T-helper 1 cell treated with Interleukin-12 subunit alpha and Interleukin-12 subunit beta and Interleukin-4 antibody, amounts not matched to agents 30 μg/mL and 1 μg/mL, for 36 hours (primary cell): Measurements from ENCODE around the gene KHSRP.

Experiments
- H3K27ac Mint-ChIP-seq: one replicate; pipeline ENCODE4 v1.8.0; 2021; ENCODE audit warnings: mild to moderate bottlenecking, mixed read lengths
- H3K27me3 Mint-ChIP-seq: one replicate; pipeline ENCODE4 v1.8.0; 2021; ENCODE audit warnings: low read depth, mixed read lengths
- H3K36me3 Mint-ChIP-seq: one replicate; pipeline ENCODE4 v1.8.0; 2021; ENCODE audit warnings: low read depth, mixed read lengths
- H3K4me1 Mint-ChIP-seq: one replicate; pipeline ENCODE4 v1.8.0; 2021; ENCODE audit warnings: low read depth, mixed read lengths
- H3K4me3 Mint-ChIP-seq: one replicate; pipeline ENCODE4 v1.8.0; 2021; ENCODE audit warnings: mild to moderate bottlenecking, moderate library complexity, mixed read lengths
- H3K9me3 Mint-ChIP-seq: one replicate; pipeline ENCODE4 v1.8.0; 2021; ENCODE audit warnings: mixed read lengths

Gene KHSRP

GRCh38 chr19:6458695-6459261 lies 34.2 kb upstream of the KHSRP start:
- peaks cover 3% of the 10 kb centered on the region for H3K27me3 Mint-ChIP-seq
- H3K4me3 Mint-ChIP-seq = peak overlapping the region; percentile 92
- H3K36me3 Mint-ChIP-seq = peaks cover 33% of the 10 kb centered on the region
- peaks cover 10% of the 10 kb centered on the region for H3K4me1 Mint-ChIP-seq
- peaks cover 16% of the 10 kb centered on the region for H3K9me3 Mint-ChIP-seq
- peak overlapping the region; percentile 72 for H3K27ac Mint-ChIP-seq

- peaks cover 10% of the 10 kb centered on the region for H3K4me1 Mint-ChIP-seq
- peaks cover 20% of the 10 kb centered on the region for H3K9me3 Mint-ChIP-seq
- H3K27me3 Mint-ChIP-seq = peaks cover 3% of the 10 kb centered on the region
- H3K27ac Mint-ChIP-seq = peak overlapping the region; percentile 72
- peak overlapping the region; percentile 92 for H3K4me3 Mint-ChIP-seq
- peaks cover 38% of the 10 kb centered on the region for H3K36me3 Mint-ChIP-seq
Observed at GRCh38 chr19:6457958-6458694, 33.5 kb upstream of the KHSRP start.

- Mint-ChIP-seq H3K27ac (no peak overlapping the region), H3K4me1 (peaks cover 10% of the 10 kb centered on the region), H3K9me3 (peaks cover 20% of the 10 kb centered on the region)
Observed at GRCh38 chr19:6455924-6456323, 31.3 kb upstream of the KHSRP start.

GRCh38 chr19:6453951-6454565 lies 29.4 kb upstream of the KHSRP start:
- Mint-ChIP-seq H3K4me1 (peaks cover 5% of the 10 kb centered on the region), H3K9me3 (peaks cover 20% of the 10 kb centered on the region), H3K27me3 (no peaks in the 10 kb centered on the region), H3K27ac (no peak overlapping the region), H3K4me3 (no peak overlapping the region), H3K36me3 (peaks cover 50% of the 10 kb centered on the region)

More at GRCh38 chr19:6455924-6456323, 31.3 kb upstream of the KHSRP start:
- Mint-ChIP-seq H3K36me3 (peaks cover 47% of the 10 kb centered on the region), H3K27me3 (no peaks in the 10 kb centered on the region), H3K4me3 (no peak overlapping the region)

GRCh38 chr19:6452899-6453298 lies 28.3 kb upstream of the KHSRP start:
- H3K9me3 Mint-ChIP-seq = peaks cover 20% of the 10 kb centered on the region
- peaks cover 50% of the 10 kb centered on the region for H3K36me3 Mint-ChIP-seq
- H3K27me3 Mint-ChIP-seq = no peaks in the 10 kb centered on the region
- no peaks in the 10 kb centered on the region for H3K4me1 Mint-ChIP-seq
- H3K4me3 Mint-ChIP-seq = no peak overlapping the region
- no peak overlapping the region for H3K27ac Mint-ChIP-seq

- H3K4me3 Mint-ChIP-seq = no peak overlapping the region
- no peaks in the 10 kb centered on the region for H3K4me1 Mint-ChIP-seq
- peaks cover 45% of the 10 kb centered on the region for H3K36me3 Mint-ChIP-seq
- H3K9me3 Mint-ChIP-seq = peaks cover 20% of the 10 kb centered on the region
- H3K27ac Mint-ChIP-seq = no peak overlapping the region
- H3K27me3 Mint-ChIP-seq = no peaks in the 10 kb centered on the region
Observed at GRCh38 chr19:6452223-6452614, 27.6 kb upstream of the KHSRP start.

GRCh38 chr19:6451583-6452222 lies 27.1 kb upstream of the KHSRP start:
- Mint-ChIP-seq H3K36me3 (peaks cover 45% of the 10 kb centered on the region), H3K4me1 (no peaks in the 10 kb centered on the region), H3K27ac (no peak overlapping the region)

GRCh38 chr19:6450166-6450565 lies 25.6 kb upstream of the KHSRP start:
- Mint-ChIP-seq H3K27ac (no peak overlapping the region), H3K9me3 (peaks cover 19% of the 10 kb centered on the region), H3K27me3 (no peaks in the 10 kb centered on the region), H3K4me1 (no peaks in the 10 kb centered on the region), H3K36me3 (peaks cover 38% of the 10 kb centered on the region), H3K4me3 (no peak overlapping the region)

More at GRCh38 chr19:6451583-6452222, 27.1 kb upstream of the KHSRP start:
- no peak overlapping the region for H3K4me3 Mint-ChIP-seq
- peaks cover 21% of the 10 kb centered on the region for H3K9me3 Mint-ChIP-seq
- no peaks in the 10 kb centered on the region for H3K27me3 Mint-ChIP-seq

- Mint-ChIP-seq H3K36me3 (peaks cover 20% of the 10 kb centered on the region), H3K4me1 (no peaks in the 10 kb centered on the region), H3K27me3 (no peaks in the 10 kb centered on the region), H3K9me3 (peaks cover 3% of the 10 kb centered on the region), H3K27ac (no peak overlapping the region), H3K4me3 (no peak overlapping the region)
Observed at GRCh38 chr19:6448045-6448444, 23.4 kb upstream of the KHSRP start.

GRCh38 chr19:6446452-6446851 lies 21.8 kb upstream of the KHSRP start:
- peaks cover 13% of the 10 kb centered on the region for H3K36me3 Mint-ChIP-seq
- H3K4me1 Mint-ChIP-seq = no peaks in the 10 kb centered on the region
- H3K9me3 Mint-ChIP-seq = peaks cover 3% of the 10 kb centered on the region
- H3K4me3 Mint-ChIP-seq = no peak overlapping the region
- H3K27me3 Mint-ChIP-seq = no peaks in the 10 kb centered on the region
- H3K27ac Mint-ChIP-seq = no peak overlapping the region

GRCh38 chr19:6443986-6444385 lies 19.4 kb upstream of the KHSRP start:
- Mint-ChIP-seq H3K4me3 (no peak overlapping the region), H3K9me3 (peaks cover 3% of the 10 kb centered on the region), H3K27me3 (no peaks in the 10 kb centered on the region), H3K4me1 (no peaks in the 10 kb centered on the region), H3K27ac (no peak overlapping the region), H3K36me3 (peaks cover 13% of the 10 kb centered on the region)

GRCh38 chr19:6442087-6442688 lies 17.6 kb upstream of the KHSRP start:
- Mint-ChIP-seq H3K27ac (no peak overlapping the region), H3K27me3 (no peaks in the 10 kb centered on the region), H3K4me3 (no peak overlapping the region), H3K9me3 (peaks cover 3% of the 10 kb centered on the region), H3K36me3 (peaks cover 13% of the 10 kb centered on the region), H3K4me1 (no peaks in the 10 kb centered on the region)

GRCh38 chr19:6440905-6441304 lies 16.3 kb upstream of the KHSRP start:
- Mint-ChIP-seq H3K4me1 (peaks cover 2% of the 10 kb centered on the region), H3K27ac (no peak overlapping the region), H3K4me3 (no peak overlapping the region), H3K9me3 (no peaks in the 10 kb centered on the region), H3K27me3 (no peaks in the 10 kb centered on the region), H3K36me3 (peaks cover 6% of the 10 kb centered on the region)

GRCh38 chr19:6439743-6440142 lies 15.1 kb upstream of the KHSRP start:
- H3K9me3 Mint-ChIP-seq = no peaks in the 10 kb centered on the region
- no peak overlapping the region for H3K27ac Mint-ChIP-seq
- peaks cover 6% of the 10 kb centered on the region for H3K36me3 Mint-ChIP-seq
- no peak overlapping the region for H3K4me3 Mint-ChIP-seq
- peaks cover 2% of the 10 kb centered on the region for H3K4me1 Mint-ChIP-seq
- no peaks in the 10 kb centered on the region for H3K27me3 Mint-ChIP-seq
